ENCODE measurements around the gene GPR132. TPM values are rescaled to one million over a fixed set of nuclear protein-coding genes. Genes with fewer than 3 reads are reported as not detected.

Gene GPR132
- total RNA-seq, 4 donors from 2014 or later, result 0.20 to 11.6 (median 2.1) TPM

DNA sequence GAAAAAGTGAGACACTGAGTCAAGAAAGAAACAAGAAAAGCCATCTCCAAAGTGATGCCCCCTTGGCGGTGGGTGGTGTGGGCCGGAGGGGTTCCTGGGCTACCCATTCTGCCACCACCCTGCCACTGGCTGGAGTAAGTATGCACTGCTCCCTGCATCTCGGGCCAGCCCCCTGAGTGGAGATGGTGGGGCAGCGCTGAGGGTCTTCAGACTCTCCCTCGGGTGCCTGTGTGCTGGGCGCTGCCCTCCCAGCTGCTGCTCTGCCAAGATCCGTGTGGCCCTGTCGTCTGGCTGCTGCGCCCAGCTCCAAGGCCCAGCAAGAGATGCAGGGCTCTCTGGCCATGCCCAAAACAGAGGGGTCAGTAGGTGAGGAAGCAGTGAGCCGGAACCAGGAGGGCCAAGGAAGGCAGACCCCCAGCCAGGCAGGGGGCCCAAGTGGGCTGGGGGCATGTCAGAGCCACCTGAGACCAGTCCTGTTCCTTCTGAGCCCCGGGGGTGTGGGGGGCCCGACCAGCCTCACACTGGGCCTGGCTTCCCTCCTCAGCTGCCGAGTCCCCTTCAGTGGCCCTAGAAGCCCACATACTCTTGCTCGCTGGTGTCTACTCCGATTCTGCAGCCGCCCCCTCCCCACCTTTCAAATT lies 5.2 kb downstream of the GPR132 start:
- 80 to 81% methylated on average over 1 to 16 of the region's 16 CpGs for WGBS, 2 donors (ENCODE audit: low coverage in 1 of 2)
- Histone ChIP-seq H3K27ac (peak overlapping the region; percentile 68 to 75 (median 74)), H3K36me3 (no peaks in the 10 kb centered on the region), H3K9me3 (no peaks in the 10 kb centered on the region), H3K4me3 (peak overlapping the region in 1 of 4 donors; percentile 30), H3K4me1 (peaks cover 0 to 28% (median 7%) of the 10 kb centered on the region in 4 donors), H3K27me3 (no peaks in the 10 kb centered on the region)
- TF ChIP-seq POLR2AphosphoS5 (IDR thresholded peaks at IDR 0.05) (no peak), POLR2A (IDR thresholded peaks at IDR 0.05) (no peak), EP300 (IDR thresholded peaks at IDR 0.05; ENCODE audit: low read depth) (no peak)
- TF ChIP-seq, protein P1, sequence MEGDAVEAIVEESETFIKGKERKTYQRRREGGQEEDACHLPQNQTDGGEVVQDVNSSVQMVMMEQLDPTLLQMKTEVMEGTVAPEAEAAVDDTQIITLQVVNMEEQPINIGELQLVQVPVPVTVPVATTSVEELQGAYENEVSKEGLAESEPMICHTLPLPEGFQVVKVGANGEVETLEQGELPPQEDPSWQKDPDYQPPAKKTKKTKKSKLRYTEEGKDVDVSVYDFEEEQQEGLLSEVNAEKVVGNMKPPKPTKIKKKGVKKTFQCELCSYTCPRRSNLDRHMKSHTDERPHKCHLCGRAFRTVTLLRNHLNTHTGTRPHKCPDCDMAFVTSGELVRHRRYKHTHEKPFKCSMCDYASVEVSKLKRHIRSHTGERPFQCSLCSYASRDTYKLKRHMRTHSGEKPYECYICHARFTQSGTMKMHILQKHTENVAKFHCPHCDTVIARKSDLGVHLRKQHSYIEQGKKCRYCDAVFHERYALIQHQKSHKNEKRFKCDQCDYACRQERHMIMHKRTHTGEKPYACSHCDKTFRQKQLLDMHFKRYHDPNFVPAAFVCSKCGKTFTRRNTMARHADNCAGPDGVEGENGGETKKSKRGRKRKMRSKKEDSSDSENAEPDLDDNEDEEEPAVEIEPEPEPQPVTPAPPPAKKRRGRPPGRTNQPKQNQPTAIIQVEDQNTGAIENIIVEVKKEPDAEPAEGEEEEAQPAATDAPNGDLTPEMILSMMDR (IDR thresholded peaks at IDR 0.05), result no peak
- intact Hi-C loops (cut with DNase I; ENCODE audit: low total_unique reads) (no loop called here), in situ Hi-C loops (cut with MboI; ENCODE audit: low pct_ligation_motif_present in 1 of 4, low pct_unique_long_range_greater_than_20kb in 1 of 4, low sequenced_read_pairs in 3 of 4) (no loop called here)
- no peak for DNase-seq

DNA sequence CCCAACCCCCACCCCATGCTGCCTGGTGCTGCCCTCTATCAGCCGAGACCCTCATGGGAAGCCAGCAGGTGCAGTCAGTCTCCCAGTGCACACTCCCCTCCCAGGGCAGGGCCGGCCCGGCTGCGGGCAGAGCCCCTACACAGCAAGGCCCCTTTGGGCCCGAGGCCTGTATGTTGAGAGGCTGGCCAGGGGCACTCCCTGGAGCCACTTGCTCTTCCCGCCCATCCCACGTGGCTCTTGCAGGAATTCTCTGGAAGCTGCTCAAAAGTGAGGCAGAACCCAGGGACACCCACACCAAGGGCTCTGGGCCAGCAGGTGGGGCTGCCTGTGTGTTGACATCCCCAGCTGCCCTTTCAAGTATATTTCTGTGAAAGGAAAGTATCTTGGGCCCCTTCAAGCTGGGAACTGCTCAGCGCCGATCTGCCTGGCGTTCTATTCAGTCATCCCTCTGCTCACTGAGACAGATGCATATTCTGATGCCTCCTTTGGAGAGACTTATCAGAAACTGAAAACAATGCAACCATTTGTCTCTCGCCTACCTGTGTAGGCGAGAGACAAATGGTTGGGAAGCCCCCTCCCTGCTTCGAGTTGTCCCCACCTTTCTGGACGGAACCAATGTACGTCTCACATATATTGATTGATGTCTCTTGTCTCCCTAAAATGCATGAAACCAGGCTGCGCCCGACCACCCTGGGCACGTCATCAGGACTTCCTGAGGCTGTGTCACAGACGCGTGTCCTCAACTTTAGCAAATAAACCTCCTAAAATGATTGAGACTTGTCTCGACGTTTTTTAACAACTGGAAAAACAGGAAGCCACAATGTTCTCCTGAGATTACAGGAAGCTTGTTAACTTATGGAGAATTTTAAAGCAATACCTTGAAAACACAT lies 6.0 kb downstream of the GPR132 start:
- Histone ChIP-seq H3K27me3 (no peaks in the 10 kb centered on the region), H3K4me1 (peaks cover 0 to 28% (median 7%) of the 10 kb centered on the region in 4 donors), H3K9me3 (no peaks in the 10 kb centered on the region), H3K36me3 (no peaks in the 10 kb centered on the region), H3K27ac (peak overlapping the region in 3 of 4 donors; percentile 68 to 75 (median 74)), H3K4me3 (no peak overlapping the region)
- in situ Hi-C loops (cut with MboI; ENCODE audit: low pct_ligation_motif_present in 1 of 4, low pct_unique_long_range_greater_than_20kb in 1 of 4, low sequenced_read_pairs in 3 of 4) (no loop called here), intact Hi-C loops (cut with DNase I; ENCODE audit: low total_unique reads) (no loop called here)
- no peak for TF ChIP-seq EP300 (IDR thresholded peaks at IDR 0.05; ENCODE audit: low read depth)
- no peak for TF ChIP-seq POLR2AphosphoS5 (IDR thresholded peaks at IDR 0.05)
- TF ChIP-seq, protein P1 (IDR thresholded peaks at IDR 0.05), result no peak
- no peak for TF ChIP-seq POLR2A (IDR thresholded peaks at IDR 0.05)
- no peak for DNase-seq
- 63 to 67% methylated on average over 5 to 22 of the region's 22 CpGs for WGBS, 2 donors (ENCODE audit: low coverage in 1 of 2)

DNA sequence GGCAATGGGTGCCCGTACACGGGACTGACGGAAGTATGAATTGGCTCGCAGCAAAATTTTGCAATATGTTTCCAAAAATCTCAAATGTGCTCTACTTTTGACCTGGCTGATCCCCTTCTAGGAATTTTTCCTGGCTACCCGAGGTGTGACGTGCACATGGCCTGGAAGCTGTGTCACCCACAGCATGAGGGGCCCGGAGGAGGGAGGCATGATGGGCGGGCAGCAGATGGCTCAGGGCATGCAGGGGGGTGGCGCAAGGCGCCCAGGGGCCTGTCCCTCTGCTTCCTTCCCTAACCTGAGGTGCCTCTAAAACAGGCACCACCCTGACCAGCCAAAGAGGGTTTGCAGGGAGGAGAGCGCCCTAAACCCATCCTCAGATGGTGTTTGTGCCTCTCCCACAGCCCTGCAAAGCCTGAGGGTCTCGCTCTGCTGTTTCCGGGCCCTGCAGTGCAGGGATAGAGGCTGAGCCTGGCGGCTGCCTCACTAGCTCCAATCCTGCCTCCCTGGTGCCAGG lies 6.7 kb downstream of the GPR132 start:
- H3K27ac ChIP-seq, result no peak overlapping the region
- no peaks in the 10 kb centered on the region for H3K36me3 ChIP-seq
- no peak overlapping the region for H3K4me3 ChIP-seq
- H3K9me3 ChIP-seq, result no peaks in the 10 kb centered on the region
- 84 to 91% methylated on average over 6 to 14 of the region's 14 CpGs for WGBS, 2 donors (ENCODE audit: low coverage in 1 of 2)
- intact Hi-C loops (cut with DNase I; ENCODE audit: low total_unique reads), result no loop called here
- TF ChIP-seq EP300 (IDR thresholded peaks at IDR 0.05; ENCODE audit: low read depth) (no peak), POLR2A (IDR thresholded peaks at IDR 0.05) (no peak), POLR2AphosphoS5 (IDR thresholded peaks at IDR 0.05) (no peak)
- TF ChIP-seq, protein P1 (IDR thresholded peaks at IDR 0.05), result no peak
- H3K4me1 ChIP-seq, result peaks cover 0 to 28% (median 7%) of the 10 kb centered on the region in 4 donors
- in situ Hi-C loops (cut with MboI; ENCODE audit: low pct_ligation_motif_present in 1 of 4, low pct_unique_long_range_greater_than_20kb in 1 of 4, low sequenced_read_pairs in 3 of 4), result no loop called here
- DNase-seq, result no peak
- no peaks in the 10 kb centered on the region for H3K27me3 ChIP-seq

DNA sequence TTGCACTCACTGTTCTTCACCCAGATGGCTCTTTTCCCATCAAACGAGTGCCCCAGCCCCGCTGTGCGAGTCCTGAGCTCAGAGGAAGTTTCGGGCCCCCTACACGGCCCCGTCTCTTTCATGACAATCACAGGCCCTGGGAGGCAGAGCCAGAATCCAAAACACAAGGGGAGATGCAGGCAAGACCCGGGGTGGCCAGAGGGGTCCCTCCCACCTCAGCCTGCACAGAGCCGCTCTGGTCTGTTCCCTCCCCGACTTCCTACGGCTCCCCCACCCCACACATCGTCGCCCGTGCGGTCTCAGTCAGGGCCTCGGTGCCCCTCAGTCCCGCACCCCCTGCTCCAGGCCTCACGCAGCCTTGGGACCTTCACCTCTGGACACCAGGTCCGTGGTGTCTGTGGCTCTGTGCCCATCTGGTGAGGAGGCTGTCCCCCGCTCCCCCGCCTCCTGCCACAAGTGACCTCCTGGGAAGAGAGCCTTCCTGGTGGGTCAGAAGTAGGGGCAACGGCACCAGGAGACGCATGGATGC lies 8.9 kb downstream of the GPR132 start:
- no peak overlapping the region for H3K27ac ChIP-seq
- no peak overlapping the region for H3K4me3 ChIP-seq
- 85% methylated on average over 22 of the region's 22 CpGs; no CpG with 5 or more reads in 1 of the 2 donors for whole genome bisulfite sequencing, 2 donors (ENCODE audit: low coverage in 1 of 2)
- TF ChIP-seq EP300 (IDR thresholded peaks at IDR 0.05; ENCODE audit: low read depth) (no peak), POLR2AphosphoS5 (IDR thresholded peaks at IDR 0.05) (no peak), POLR2A (IDR thresholded peaks at IDR 0.05) (no peak)
- TF ChIP-seq, protein P1 (IDR thresholded peaks at IDR 0.05), result no peak
- in situ Hi-C loops (cut with MboI; ENCODE audit: low pct_ligation_motif_present in 1 of 4, low pct_unique_long_range_greater_than_20kb in 1 of 4, low sequenced_read_pairs in 3 of 4), result no loop called here
- intact Hi-C loops (cut with DNase I; ENCODE audit: low total_unique reads), result no loop called here
- H3K4me1 ChIP-seq, result peaks cover 0 to 23% (median 6%) of the 10 kb centered on the region in 4 donors
- H3K27me3 ChIP-seq, result no peaks in the 10 kb centered on the region
- H3K36me3 ChIP-seq, result no peaks in the 10 kb centered on the region
- DNase-seq, result no peak
- H3K9me3 ChIP-seq, result no peaks in the 10 kb centered on the region
